ENCODE data around the gene PIEZO2.

GRCh38 chr18:10894501-10894900 is 254.9 kb downstream of the PIEZO2 start:
- TF ChIP-seq, protein P1, sequence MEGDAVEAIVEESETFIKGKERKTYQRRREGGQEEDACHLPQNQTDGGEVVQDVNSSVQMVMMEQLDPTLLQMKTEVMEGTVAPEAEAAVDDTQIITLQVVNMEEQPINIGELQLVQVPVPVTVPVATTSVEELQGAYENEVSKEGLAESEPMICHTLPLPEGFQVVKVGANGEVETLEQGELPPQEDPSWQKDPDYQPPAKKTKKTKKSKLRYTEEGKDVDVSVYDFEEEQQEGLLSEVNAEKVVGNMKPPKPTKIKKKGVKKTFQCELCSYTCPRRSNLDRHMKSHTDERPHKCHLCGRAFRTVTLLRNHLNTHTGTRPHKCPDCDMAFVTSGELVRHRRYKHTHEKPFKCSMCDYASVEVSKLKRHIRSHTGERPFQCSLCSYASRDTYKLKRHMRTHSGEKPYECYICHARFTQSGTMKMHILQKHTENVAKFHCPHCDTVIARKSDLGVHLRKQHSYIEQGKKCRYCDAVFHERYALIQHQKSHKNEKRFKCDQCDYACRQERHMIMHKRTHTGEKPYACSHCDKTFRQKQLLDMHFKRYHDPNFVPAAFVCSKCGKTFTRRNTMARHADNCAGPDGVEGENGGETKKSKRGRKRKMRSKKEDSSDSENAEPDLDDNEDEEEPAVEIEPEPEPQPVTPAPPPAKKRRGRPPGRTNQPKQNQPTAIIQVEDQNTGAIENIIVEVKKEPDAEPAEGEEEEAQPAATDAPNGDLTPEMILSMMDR (IDR thresholded peaks at IDR 0.05 in 4 of 5, conservative IDR thresholded peaks at IDR 0.05 in 1 of 5): no peak
- TF ChIP-seq POLR2A (IDR thresholded peaks at IDR 0.05): no peak
